Fibroblast of lung (primary cell): ENCODE measurements around the gene PCNT. TPM values are rescaled to one million over a fixed set of nuclear protein-coding genes. Genes with fewer than 3 reads are reported as not detected.

Experiments used
- DNase-seq, 2 donors: peaks; one replicate each; pipeline versions ENCODE4 v3.0.0 to v3.0.0-alpha.2; 2010; ENCODE audit warnings: low read depth in 2 of 2
- H2AFZ ChIP-seq: 2 replicates; pipeline ENCODE4 v1.5.1; 2012; ENCODE audit warnings: low read length, control low read depth, inconsistent platforms
- H3K27ac ChIP-seq: 2 replicates; pipeline ENCODE4 v1.5.1; 2011; ENCODE audit warnings: low read length, control low read depth; ENCODE audit not compliant: insufficient read depth
- H3K27me3 ChIP-seq: 2 replicates; pipeline ENCODE4 v1.5.1; 2011; ENCODE audit warnings: mild to moderate bottlenecking, low read length; ENCODE audit not compliant: control insufficient read depth, insufficient read depth
- H3K36me3 ChIP-seq: 2 replicates; pipeline ENCODE4 v1.5.1; 2011; ENCODE audit warnings: low read length; ENCODE audit not compliant: control insufficient read depth, insufficient read depth
- H3K4me1 ChIP-seq: 2 replicates; pipeline ENCODE4 v1.5.1; 2011; ENCODE audit warnings: low read length; ENCODE audit not compliant: control insufficient read depth, insufficient read depth; ENCODE audit errors: extremely low read depth
- H3K4me2 ChIP-seq: 2 replicates; pipeline ENCODE4 v1.5.1; 2011; ENCODE audit warnings: low read length, control low read depth; ENCODE audit not compliant: insufficient read depth; ENCODE audit errors: extremely low read depth
- H3K4me3 ChIP-seq, 4 experiments: fragments of 200-600 bp in 1 of 4; sonication (generic) in 1 of 4; replicated peaks in 1 of 4; 2 replicates each; pipeline ENCODE4 v1.5.1; 2011 to 2016; ENCODE audit warnings: low read length in 4 of 4, low read depth in 3 of 4, mild to moderate bottlenecking in 3 of 4, control low read depth in 2 of 4, inconsistent platforms in 1 of 4, mixed read lengths in 1 of 4; ENCODE audit not compliant: insufficient read depth in 1 of 4; ENCODE audit errors: control extremely low read depth in 1 of 4
- H3K79me2 ChIP-seq: 2 replicates; pipeline ENCODE4 v1.5.1; 2012; ENCODE audit warnings: mild to moderate bottlenecking, low read length, inconsistent platforms; ENCODE audit not compliant: control insufficient read depth, insufficient read depth
- H3K9ac ChIP-seq: 2 replicates; pipeline ENCODE4 v1.5.1; 2011; ENCODE audit warnings: mild to moderate bottlenecking, low read length, control low read depth; ENCODE audit not compliant: insufficient read depth
- H3K9me3 ChIP-seq: 2 replicates; pipeline ENCODE4 v1.5.1; 2012; ENCODE audit warnings: low read depth, low read length; ENCODE audit not compliant: control insufficient read depth, insufficient read depth
- H4K20me1 ChIP-seq: 2 replicates; pipeline ENCODE4 v1.5.1; 2011; ENCODE audit warnings: low read length; ENCODE audit not compliant: control insufficient read depth, insufficient read depth; ENCODE audit errors: extremely low read depth
- CTCF ChIP-seq, 2 donors: IDR thresholded peaks in 1 of 2; conservative IDR thresholded peaks in 1 of 2; 1 replicate in 1 of 2; 2 replicates in 1 of 2; pipeline ENCODE4 v1.5.1; 2011 to 2012; ENCODE audit warnings: low read length in 2 of 2, control low read depth in 1 of 2, inconsistent platforms in 1 of 2, low read depth in 1 of 2, mild to moderate bottlenecking in 1 of 2
- EZH2 ChIP-seq: IDR thresholded peaks from 2 replicates; pipeline ENCODE4 v1.5.1; 2012; ENCODE audit warnings: low read length, control low read depth, mild to moderate bottlenecking; ENCODE audit errors: missing control alignments
- polyA plus RNA-seq, 2 donors: library from polyadenylated mRNA; depleted of rRNA in 1 of 2; stranded (reverse) in 1 of 2; unstranded in 1 of 2; fragments of >200 nt; gene quantifications; 2 replicates each; pipeline ENCODE4 v1.2.1, GENCODE V29; 2011 to 2012; ENCODE audit warnings: missing spikeins in 1 of 2
- total RNA-seq: library from RNA; depleted of rRNA; stranded (reverse); fragments of >200 nt; gene quantifications from 2 replicates; pipeline ENCODE4 v1.2.1, GENCODE V29; 2014

PCNT gene
- total and polyA plus RNA-seq, 2 donors (not counting 1 experiment from before 2014, with no cell fraction given), result 7.4 to 26.1 TPM

- Histone ChIP-seq H3K4me2 (no peak overlapping the region), H4K20me1 (no peaks in the 10 kb centered on the region), H3K27me3 (no peaks in the 10 kb centered on the region), H3K79me2 (no peaks in the 10 kb centered on the region), H3K9ac (no peak overlapping the region), H2AFZ (no peak overlapping the region), H3K4me1 (no peaks in the 10 kb centered on the region), H3K4me3 (no peak overlapping the region), H3K27ac (no peak overlapping the region), H3K36me3 (peaks cover 17% of the 10 kb centered on the region), H3K9me3 (no peaks in the 10 kb centered on the region)
- no peak for DNase-seq
- no peak for TF ChIP-seq CTCF (conservative IDR thresholded peaks at IDR 0.05 in 1 of 2, IDR thresholded peaks at IDR 0.05 in 1 of 2; ENCODE audit: low read depth in 1 of 2, low read length in 2 of 2)
- TF ChIP-seq EZH2, result no peak
These were observed 98.8 kb downstream of the PCNT start for GRCh38 chr21:46422636-46423241.

- Histone ChIP-seq H3K9me3 (no peaks in the 10 kb centered on the region), H3K36me3 (peaks cover 14% of the 10 kb centered on the region), H3K4me2 (no peak overlapping the region), H3K27me3 (no peaks in the 10 kb centered on the region), H4K20me1 (no peaks in the 10 kb centered on the region), H3K9ac (no peak overlapping the region), H3K79me2 (no peaks in the 10 kb centered on the region), H2AFZ (no peak overlapping the region), H3K4me3 (no peak overlapping the region), H3K4me1 (no peaks in the 10 kb centered on the region), H3K27ac (no peak overlapping the region)
- TF ChIP-seq CTCF (conservative IDR thresholded peaks at IDR 0.05 in 1 of 2, IDR thresholded peaks at IDR 0.05 in 1 of 2; ENCODE audit: low read depth in 1 of 2, low read length in 2 of 2) (no peak), EZH2 (no peak)
- DNase-seq, result no peak
These were observed 99.6 kb downstream of the PCNT start for GRCh38 chr21:46423546-46424038.

GRCh38 chr21:46424039-46424591, 100.2 kb downstream of the PCNT start:
- peaks cover 13% of the 10 kb centered on the region for H3K36me3 ChIP-seq
- H3K4me3 ChIP-seq, result no peak overlapping the region
- no peak overlapping the region for H3K27ac ChIP-seq
- H3K9ac ChIP-seq, result no peak overlapping the region
- DNase-seq, result no peak
- H4K20me1 ChIP-seq, result no peaks in the 10 kb centered on the region
- H2AFZ ChIP-seq, result no peak overlapping the region
- no peaks in the 10 kb centered on the region for H3K27me3 ChIP-seq
- no peaks in the 10 kb centered on the region for H3K9me3 ChIP-seq
- no peaks in the 10 kb centered on the region for H3K4me1 ChIP-seq
- no peak overlapping the region for H3K4me2 ChIP-seq
- TF ChIP-seq CTCF (conservative IDR thresholded peaks at IDR 0.05 in 1 of 2, IDR thresholded peaks at IDR 0.05 in 1 of 2; ENCODE audit: low read depth in 1 of 2, low read length in 2 of 2) (no peak), EZH2 (no peak)
- no peaks in the 10 kb centered on the region for H3K79me2 ChIP-seq
